IPS-18a (cell line): Measurements from ENCODE around the gene CHRNE.

Experiments used
- H3K27ac ChIP-seq: one replicate; pipeline ENCODE4 v1.5.1; 2013; ENCODE audit warnings: low read length
- H3K27me3 ChIP-seq: one replicate; pipeline ENCODE4 v1.6.1; 2013; ENCODE audit warnings: mild to moderate bottlenecking, low read length; ENCODE audit not compliant: control insufficient read depth, insufficient read depth
- H3K36me3 ChIP-seq: one replicate; pipeline ENCODE4 v1.6.1; 2013; ENCODE audit warnings: low read depth, low read length; ENCODE audit not compliant: control insufficient read depth
- H3K4me1 ChIP-seq: one replicate; pipeline ENCODE4 v1.6.1; 2013; ENCODE audit warnings: low read depth, low read length; ENCODE audit not compliant: control insufficient read depth
- H3K4me3 ChIP-seq: one replicate; pipeline ENCODE4 v1.5.1; 2013; ENCODE audit warnings: low read length
- H3K9ac ChIP-seq: one replicate; pipeline ENCODE4 v1.6.1; 2013; ENCODE audit warnings: mild to moderate bottlenecking, low read length, moderate library complexity
- H3K9me3 ChIP-seq: one replicate; pipeline ENCODE4 v1.6.1; 2013; ENCODE audit warnings: low read depth, low read length; ENCODE audit not compliant: control insufficient read depth

The CHRNE gene

GRCh38 chr17:4856271-4856936 lies 46.5 kb downstream of the CHRNE start:
- Histone ChIP-seq H3K9ac (no peak overlapping the region), H3K36me3 (no peaks in the 10 kb centered on the region), H3K9me3 (no peaks in the 10 kb centered on the region), H3K4me1 (peaks cover 44% of the 10 kb centered on the region), H3K27me3 (no peaks in the 10 kb centered on the region), H3K27ac (no peak overlapping the region), H3K4me3 (no peak overlapping the region)

GRCh38 chr17:4854111-4854681 lies 48.7 kb downstream of the CHRNE start:
- Histone ChIP-seq H3K4me1 (peaks cover 30% of the 10 kb centered on the region), H3K9me3 (no peaks in the 10 kb centered on the region), H3K9ac (no peak overlapping the region), H3K36me3 (no peaks in the 10 kb centered on the region), H3K27me3 (no peaks in the 10 kb centered on the region), H3K4me3 (no peak overlapping the region), H3K27ac (peak overlapping the region; percentile 54)

- no peaks in the 10 kb centered on the region for H3K27me3 ChIP-seq
- H3K4me3 ChIP-seq = no peak overlapping the region
- H3K36me3 ChIP-seq = no peaks in the 10 kb centered on the region
- H3K9me3 ChIP-seq = no peaks in the 10 kb centered on the region
- no peak overlapping the region for H3K9ac ChIP-seq
- H3K27ac ChIP-seq = no peak overlapping the region
- peaks cover 28% of the 10 kb centered on the region for H3K4me1 ChIP-seq
Measured at GRCh38 chr17:4853208-4853671, 49.7 kb downstream of the CHRNE start.

- Histone ChIP-seq H3K4me3 (no peak overlapping the region), H3K9me3 (no peaks in the 10 kb centered on the region), H3K9ac (no peak overlapping the region), H3K36me3 (no peaks in the 10 kb centered on the region), H3K4me1 (peaks cover 24% of the 10 kb centered on the region), H3K27me3 (no peaks in the 10 kb centered on the region), H3K27ac (no peak overlapping the region)
Measured at GRCh38 chr17:4852567-4853207, 50.2 kb downstream of the CHRNE start.

- Histone ChIP-seq H3K9me3 (no peaks in the 10 kb centered on the region), H3K27me3 (no peaks in the 10 kb centered on the region), H3K9ac (no peak overlapping the region), H3K27ac (no peak overlapping the region), H3K4me1 (peaks cover 21% of the 10 kb centered on the region), H3K4me3 (no peak overlapping the region), H3K36me3 (no peaks in the 10 kb centered on the region)
Measured at GRCh38 chr17:4851084-4851483, 51.8 kb downstream of the CHRNE start.

- Histone ChIP-seq H3K9ac (no peak overlapping the region), H3K36me3 (no peaks in the 10 kb centered on the region), H3K9me3 (no peaks in the 10 kb centered on the region), H3K4me3 (no peak overlapping the region), H3K27me3 (no peaks in the 10 kb centered on the region), H3K4me1 (peaks cover 21% of the 10 kb centered on the region), H3K27ac (no peak overlapping the region)
Measured at GRCh38 chr17:4850246-4850645, 52.7 kb downstream of the CHRNE start.

- Histone ChIP-seq H3K4me1 (peaks cover 17% of the 10 kb centered on the region), H3K36me3 (no peaks in the 10 kb centered on the region), H3K9me3 (no peaks in the 10 kb centered on the region), H3K27ac (no peak overlapping the region), H3K9ac (no peak overlapping the region), H3K27me3 (no peaks in the 10 kb centered on the region), H3K4me3 (no peak overlapping the region)
Measured at GRCh38 chr17:4849011-4849536, 53.8 kb downstream of the CHRNE start.
